ENCODE results near the gene CISTR.
"Not testable (repeated sequence)": the region's sequence is repeated elsewhere in the genome, so short reads cannot be mapped to it uniquely, and the experiment has no call there.

Gene CISTR

GRCh38 chr12:53751336-53752191 lies at the start of gene CISTR:
Gene CISTR, minus strand, starts transcription at chr12:53751979.
- peak; percentile 34 for DNase-seq

DNA sequence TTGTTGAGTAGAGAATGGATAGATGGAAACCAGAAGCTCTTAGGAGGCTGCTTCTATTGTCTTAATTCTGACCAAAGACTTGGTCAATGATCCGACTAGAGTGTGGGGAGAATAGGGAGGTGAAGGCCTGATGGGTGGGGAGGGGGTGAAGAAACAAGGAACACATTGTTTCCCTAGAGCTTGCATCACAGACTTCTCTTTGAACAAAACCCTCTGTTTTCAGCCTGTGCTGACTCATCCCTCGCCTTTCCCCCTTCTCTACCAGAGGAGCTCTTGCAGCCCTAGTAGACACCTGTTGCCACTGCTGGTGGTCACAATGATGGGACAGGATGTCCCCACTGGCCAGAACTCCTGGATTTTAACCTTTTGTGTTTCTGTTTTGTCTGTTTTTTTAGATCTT lies 46.8 kb upstream of the CISTR start:
- DNase-seq: no peak

- DNase-seq: no peak
Observed at GRCh38 chr12:53795927-53796326, 44.1 kb upstream of the CISTR start.

- DNase-seq: no peak
Observed at GRCh38 chr12:53793221-53793620, 41.4 kb upstream of the CISTR start.

DNA sequence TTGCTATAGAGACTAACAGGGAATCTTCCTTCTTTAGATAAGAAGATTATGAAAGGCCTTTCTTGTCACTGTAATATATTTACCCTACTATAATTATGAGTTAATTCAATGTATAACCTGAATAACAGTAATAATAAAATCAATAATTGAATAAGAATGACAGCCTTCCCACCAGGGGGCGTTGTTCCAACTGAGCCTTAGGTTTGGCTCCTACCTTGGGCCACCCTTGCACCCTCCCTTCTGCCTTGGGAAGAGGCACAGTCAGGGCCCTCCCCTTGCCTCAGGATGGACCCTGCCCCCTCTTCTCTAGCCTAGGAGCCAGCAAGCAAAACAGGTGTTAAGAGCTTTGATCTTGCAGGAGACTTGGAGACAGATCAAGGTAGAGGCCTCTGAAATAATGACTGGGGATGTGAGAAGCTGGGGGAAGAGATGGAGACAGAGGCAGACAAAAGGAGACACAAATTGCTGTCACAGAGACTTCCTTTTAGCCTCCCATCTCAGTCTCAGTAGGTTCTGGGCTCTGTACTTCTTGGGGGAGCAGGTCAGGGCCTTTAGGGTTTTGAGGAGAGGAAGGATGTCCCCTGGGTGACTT lies 40.1 kb upstream of the CISTR start:
- DNase-seq: peak; percentile 29

- no peak for DNase-seq
Observed at GRCh38 chr12:53789570-53789969, 37.8 kb upstream of the CISTR start.

DNA sequence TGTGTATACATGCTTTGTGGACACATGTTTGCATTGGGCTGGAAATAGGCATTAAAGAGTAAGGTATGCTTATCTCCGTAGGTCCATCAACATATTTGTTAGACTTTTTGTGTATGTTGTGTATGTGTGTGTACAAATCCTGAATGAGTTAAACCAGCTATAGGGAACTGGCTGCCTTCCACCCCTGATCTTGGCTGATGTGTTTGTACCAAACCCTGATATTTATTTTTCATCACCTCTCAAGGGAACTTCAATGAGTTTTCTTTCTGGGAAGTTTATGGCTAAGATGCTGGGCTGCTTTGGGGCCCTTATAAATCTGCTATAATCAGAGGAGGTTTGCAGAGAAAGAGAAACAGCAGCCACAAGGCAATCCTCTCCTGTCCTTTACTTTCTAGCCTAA lies 37.1 kb upstream of the CISTR start:
- no peak for DNase-seq

- DNase-seq: no peak
Observed at GRCh38 chr12:53786411-53786810, 34.6 kb upstream of the CISTR start.

- DNase-seq: no peak
Observed at GRCh38 chr12:53785161-53785560, 33.4 kb upstream of the CISTR start.

- no peak for DNase-seq
Observed at GRCh38 chr12:53782093-53782703, 30.4 kb upstream of the CISTR start.

GRCh38 chr12:53781228-53781801 lies 29.5 kb upstream of the CISTR start:
- DNase-seq: no peak

DNA sequence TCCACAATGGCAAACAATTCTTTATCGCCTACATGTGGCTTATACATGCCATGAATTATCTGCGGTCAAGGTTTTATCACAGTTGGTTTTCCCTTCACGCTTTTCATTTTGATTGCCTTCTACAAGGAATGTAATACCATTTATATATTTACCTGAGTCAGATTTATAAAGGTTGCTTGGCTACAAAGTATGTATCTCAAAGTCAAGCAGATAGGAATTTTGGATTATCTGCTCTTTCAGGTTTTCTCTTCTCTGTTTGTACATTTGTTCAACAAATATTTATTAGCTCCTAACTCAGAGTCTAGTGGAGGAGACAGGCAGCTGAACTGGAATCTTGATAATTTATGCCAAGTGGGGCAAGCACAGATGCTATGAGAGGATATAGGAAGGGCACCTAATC lies 28.5 kb upstream of the CISTR start:
- no peak for DNase-seq

DNA sequence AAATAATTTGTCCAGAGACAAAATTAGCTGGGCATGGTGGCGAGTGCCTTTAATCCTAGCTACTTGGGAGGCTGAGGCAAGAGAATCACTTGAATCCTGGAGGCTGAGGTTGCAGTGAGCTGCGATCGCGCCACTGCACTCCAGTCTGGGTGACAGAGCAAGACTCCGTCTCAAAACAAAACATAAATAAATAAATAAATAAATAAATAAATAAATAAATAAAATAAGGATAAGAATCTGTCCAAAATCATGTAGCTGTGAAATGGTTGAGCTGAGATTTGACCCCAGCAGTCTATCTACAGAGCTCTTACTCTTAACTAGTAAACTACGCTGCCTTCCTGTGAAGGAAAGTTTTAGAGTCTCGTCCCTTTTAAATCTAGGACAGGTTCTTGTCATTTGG lies 27.9 kb upstream of the CISTR start:
- DNase-seq: not testable (repeated sequence)

GRCh38 chr12:53777936-53778644 lies 26.3 kb upstream of the CISTR start:
- DNase-seq: no peak

DNA sequence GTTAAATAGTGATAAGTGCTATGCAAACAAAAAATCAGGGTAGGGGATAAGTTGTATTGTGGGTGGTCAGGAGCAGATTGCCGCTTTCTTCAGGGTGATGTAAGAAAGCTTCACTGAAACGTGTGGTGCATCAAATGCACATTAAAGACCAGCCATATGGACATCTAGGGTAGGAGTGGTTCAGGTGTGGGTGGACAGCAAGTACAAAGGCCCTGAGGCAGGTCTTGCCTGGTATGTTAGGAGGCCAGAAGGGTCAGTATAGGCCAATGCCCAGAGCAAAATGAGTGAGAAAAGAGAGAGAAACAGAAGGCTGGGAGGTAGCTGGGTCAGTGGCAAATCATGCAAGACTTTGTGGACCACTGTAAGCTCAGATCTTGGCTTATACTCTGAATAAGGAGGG lies 25.6 kb upstream of the CISTR start:
- DNase-seq: no peak

- DNase-seq: no peak
Observed at GRCh38 chr12:53776872-53777271, 25.1 kb upstream of the CISTR start.

- DNase-seq: no peak
Observed at GRCh38 chr12:53775478-53776145, 23.8 kb upstream of the CISTR start.

DNA sequence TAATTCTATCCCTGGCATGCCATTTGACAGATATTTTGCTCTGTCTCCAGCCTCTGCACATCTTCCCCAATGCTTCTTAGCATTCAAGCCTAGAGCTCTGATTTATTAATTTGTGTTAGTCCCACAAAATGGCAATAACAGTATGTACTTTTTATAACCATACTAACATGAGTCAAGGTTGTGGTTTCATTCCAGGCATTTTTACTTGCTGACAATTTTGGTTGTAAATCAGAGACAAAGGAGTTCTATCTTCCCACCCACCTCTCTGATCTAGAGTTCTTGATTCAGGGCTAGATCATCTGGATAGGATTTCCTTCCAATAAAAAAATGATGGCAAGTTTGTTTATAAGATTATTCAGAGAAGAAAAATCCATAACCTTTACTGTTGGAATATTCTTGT lies 18.5 kb upstream of the CISTR start:
- DNase-seq: no peak

DNA sequence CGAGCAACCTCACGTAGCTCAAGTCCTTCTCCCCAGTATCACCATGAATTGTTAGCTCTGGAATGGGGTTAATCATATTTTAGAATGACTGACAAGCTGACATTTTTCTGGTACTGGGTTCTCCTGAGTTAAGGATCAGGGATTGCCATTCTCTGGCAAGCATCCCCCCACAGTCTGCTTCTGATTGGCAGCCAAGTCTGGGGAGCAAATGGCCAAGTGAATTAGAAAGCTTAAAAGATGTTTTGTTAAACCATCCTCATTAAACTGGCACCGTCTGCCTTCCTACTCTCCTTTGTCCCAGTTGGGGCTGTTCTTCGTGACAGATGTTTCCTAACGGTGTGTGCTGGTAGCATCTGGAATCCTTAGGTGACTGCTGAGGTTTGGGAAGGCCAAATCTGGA lies 17.2 kb upstream of the CISTR start:
- DNase-seq: no peak

GRCh38 chr12:53766881-53767280 lies 15.1 kb upstream of the CISTR start:
- DNase-seq: no peak

DNA sequence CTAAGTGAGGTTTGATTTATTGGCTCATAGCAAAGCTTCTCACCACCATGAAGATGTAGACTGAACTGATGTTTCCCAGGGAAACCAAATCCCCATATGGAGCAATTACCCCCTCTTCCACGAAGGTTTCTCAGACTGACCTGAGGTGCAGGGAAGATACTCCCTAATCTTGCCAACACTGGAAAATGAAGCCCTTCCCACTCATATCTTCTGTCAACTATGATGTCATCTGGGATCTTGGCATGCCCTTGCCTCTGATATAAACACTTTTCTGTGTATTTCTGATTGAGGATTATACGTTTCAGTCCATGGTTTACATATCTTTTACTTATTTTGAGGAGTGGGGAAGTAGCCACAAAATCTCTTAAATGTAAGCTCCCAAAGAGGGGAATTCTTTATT lies 14.1 kb upstream of the CISTR start:
- DNase-seq: no peak

GRCh38 chr12:53764615-53765014 lies 12.8 kb upstream of the CISTR start:
- no peak for DNase-seq

- not testable (repeated sequence) for DNase-seq
Observed at GRCh38 chr12:53762793-53763192, 11.0 kb upstream of the CISTR start.

All from CD4-positive, alpha-beta T cell treated with Interleukin-12 subunit alpha and Interleukin-12 subunit beta, for 1 hour (primary cell).